Liver (tissue), 9 donors: ENCODE results near the gene GALE. TPM values are rescaled to one million over a fixed set of nuclear protein-coding genes. Genes with fewer than 3 reads are reported as not detected.

Source experiments
- DNase-seq: peaks from one replicate; pipeline ENCODE4 v3.0.0-alpha.2; 2017; ENCODE audit warnings: low spot score
- H3K27ac ChIP-seq, 2 donors: one replicate each; pipeline ENCODE4 v1.7.0; 2013; ENCODE audit warnings: inconsistent platforms in 2 of 2, low read length in 2 of 2, control low read depth in 1 of 2, low read depth in 1 of 2, mild to moderate bottlenecking in 1 of 2
- H3K27me3 ChIP-seq, 4 donors: one replicate each; pipeline versions ENCODE4 v1.6.1 to v1.7.0; 2013; ENCODE audit warnings: low read length in 3 of 4, inconsistent platforms in 1 of 4, mild to moderate bottlenecking in 1 of 4, moderate library complexity in 1 of 4; ENCODE audit not compliant: control insufficient read depth in 4 of 4, insufficient read depth in 4 of 4
- H3K36me3 ChIP-seq, 4 donors: one replicate each; pipeline versions ENCODE4 v1.6.1 to v1.7.0; 2013; ENCODE audit warnings: low read length in 3 of 4, mild to moderate bottlenecking in 3 of 4, low read depth in 1 of 4, moderate library complexity in 1 of 4; ENCODE audit not compliant: control insufficient read depth in 4 of 4, insufficient read depth in 3 of 4
- H3K4me1 ChIP-seq, 4 donors: one replicate each; pipeline versions ENCODE4 v1.6.1 to v1.7.0; 2013; ENCODE audit warnings: low read length in 3 of 4, mild to moderate bottlenecking in 3 of 4, moderate library complexity in 1 of 4; ENCODE audit not compliant: control insufficient read depth in 4 of 4, insufficient read depth in 4 of 4
- H3K4me3 ChIP-seq, 3 donors: one replicate each; pipeline versions ENCODE4 v1.6.1 to v1.7.0; 2013; ENCODE audit warnings: low read length in 3 of 3, control low read depth in 1 of 3, low read depth in 1 of 3, mild to moderate bottlenecking in 1 of 3
- H3K9ac ChIP-seq, 2 donors: one replicate each; pipeline ENCODE4 v1.7.0; 2013; ENCODE audit warnings: low read length in 2 of 2, mild to moderate bottlenecking in 2 of 2, moderate library complexity in 2 of 2, control low read depth in 1 of 2, low read depth in 1 of 2
- H3K9me3 ChIP-seq, 4 donors: one replicate each; pipeline versions ENCODE4 v1.6.1 to v1.7.0; 2013; ENCODE audit warnings: low read length in 3 of 4; ENCODE audit not compliant: control insufficient read depth in 4 of 4
- EGR1 ChIP-seq, 2 donors: IDR thresholded peaks; 2 replicates each; pipeline ENCODE4 v1.6.1; 2016 to 2018; ENCODE audit warnings: antibody characterized with exemption in 2 of 2, low read depth in 2 of 2
- FOXA1 ChIP-seq: IDR thresholded peaks from 2 replicates; pipeline ENCODE4 v1.6.1; 2016; ENCODE audit warnings: antibody characterized with exemption
- FOXA2 ChIP-seq: IDR thresholded peaks from 2 replicates; pipeline ENCODE4 v1.6.1; 2016; ENCODE audit warnings: antibody characterized with exemption
- GABPA ChIP-seq, 2 donors: IDR thresholded peaks in 1 of 2; conservative IDR thresholded peaks in 1 of 2; 2 replicates each; pipeline ENCODE4 v1.6.1; 2016; ENCODE audit warnings: antibody characterized with exemption in 2 of 2, mild to moderate bottlenecking in 1 of 2, moderate library complexity in 1 of 2
- HNF4A ChIP-seq, 2 donors: conservative IDR thresholded peaks; 2 replicates each; pipeline ENCODE4 v1.6.1; 2016; ENCODE audit warnings: antibody characterized with exemption in 2 of 2, mild to moderate bottlenecking in 2 of 2
- HNF4G ChIP-seq: IDR thresholded peaks from 2 replicates; pipeline ENCODE4 v1.6.1; 2016; ENCODE audit warnings: antibody characterized with exemption
- MAX ChIP-seq: IDR thresholded peaks from 2 replicates; pipeline ENCODE4 v1.6.1; 2016; ENCODE audit warnings: antibody characterized with exemption
- NR2F2 ChIP-seq: IDR thresholded peaks from 2 replicates; pipeline ENCODE4 v1.6.1; 2016; ENCODE audit warnings: antibody characterized with exemption
- RAD21 ChIP-seq, 2 donors: IDR thresholded peaks; 2 replicates each; pipeline ENCODE4 v1.6.1; 2016; ENCODE audit warnings: antibody characterized with exemption in 2 of 2, mild to moderate bottlenecking in 2 of 2
- RXRA ChIP-seq, 2 donors: IDR thresholded peaks; 2 replicates each; pipeline ENCODE4 v1.6.1; 2017 to 2018; ENCODE audit warnings: antibody characterized with exemption in 2 of 2, mild to moderate bottlenecking in 1 of 2
- SP1 ChIP-seq: IDR thresholded peaks from 2 replicates; pipeline ENCODE4 v1.6.1; 2018; ENCODE audit warnings: antibody characterized with exemption, mild to moderate bottlenecking
- TAF1 ChIP-seq: conservative IDR thresholded peaks from 2 replicates; pipeline ENCODE4 v1.6.1; 2016; ENCODE audit warnings: antibody characterized with exemption, mild to moderate bottlenecking
- YY1 ChIP-seq: IDR thresholded peaks from 2 replicates; pipeline ENCODE4 v1.6.1; 2016; ENCODE audit warnings: antibody characterized with exemption, mild to moderate bottlenecking
- ZBTB33 ChIP-seq: IDR thresholded peaks from 2 replicates; pipeline ENCODE4 v1.6.1; 2016; ENCODE audit warnings: antibody characterized with exemption
- WGBS: extraction: QIAGEN DNeasy Blood & Tissue Kit; methylation state at CpG from one replicate; pipeline ENCODE4 v1.1.7; 2013; 5-methylcytosine and 5-hydroxymethylcytosine counted together
- polyA plus RNA-seq, 2 donors: library from polyadenylated mRNA; stranded (reverse) in 1 of 2; unstranded in 1 of 2; fragments of 200-250 nt in 1 of 2; fragments of >200 nt in 1 of 2; fragmentation: Nextera tagmentation in 1 of 2; extraction: Ambion mirVana in 1 of 2; gene quantifications; one replicate each; pipeline versions ENCODE4 v1.2.1 to v1.2.3, GENCODE V29; 2013 to 2015
- total RNA-seq, 2 donors: library from RNA; depleted of rRNA; stranded (reverse); fragments of >200 nt; gene quantifications; one replicate each; pipeline ENCODE4 v1.2.3, GENCODE V29; 2014
- TF ChIP-seq, protein P1 (sequence below): IDR thresholded peaks from 2 replicates; pipeline ENCODE4 v1.6.1; 2016; ENCODE audit warnings: antibody characterized with exemption
- TF ChIP-seq, protein P2 (sequence below): fragments of 150-350 bp; IDR thresholded peaks from 2 replicates; pipeline ENCODE4 v1.5.1; 2017; ENCODE audit warnings: improper control_type of control experiment, low read depth, low read length; ENCODE audit not compliant: missing input control
- donor health status: healthy.
- donor health status: healthy.
- donor health status: healthy.
- donor health status: healthy.
- donor health status: healthy.

GALE gene
- total and polyA plus RNA-seq, 4 donors = 22.9 to 43.4 (median 38.7) TPM

- no peak for DNase-seq
- WGBS = 98% methylated on average over 2 of the region's 2 CpGs
- Histone ChIP-seq H3K27me3 (no peaks in the 10 kb centered on the region), H3K4me1 (no peaks in the 10 kb centered on the region), H3K27ac (no peak overlapping the region), H3K9me3 (no peaks in the 10 kb centered on the region), H3K9ac (no peak overlapping the region), H3K4me3 (no peak overlapping the region), H3K36me3 (peaks cover 3 to 25% (median 18%) of the 10 kb centered on the region in 4 donors)
- no peak for TF ChIP-seq MAX
- TF ChIP-seq NR2F2 = no peak
Measured at GRCh38 chr1:23845163-23845562, 44.6 kb upstream of the GALE start.

DNA sequence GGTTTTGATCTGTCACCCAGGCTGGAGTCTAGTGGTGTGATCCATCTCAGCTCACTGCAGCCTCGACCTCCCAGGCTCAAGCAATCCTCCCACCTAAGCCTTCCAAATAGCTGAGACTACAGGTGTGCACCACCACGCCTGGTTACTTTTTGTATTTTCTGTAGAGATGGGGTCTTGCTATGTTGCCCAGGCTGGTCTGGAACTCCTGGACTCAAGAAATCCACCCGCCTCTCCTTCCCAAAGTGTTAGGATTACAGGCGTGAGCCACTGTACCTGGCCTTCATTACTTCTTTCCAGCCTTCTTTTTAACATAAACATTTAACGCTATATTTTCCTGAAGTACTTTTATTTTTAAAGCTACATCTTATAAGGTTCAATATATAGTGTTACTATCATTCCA, 43.1 kb upstream of the GALE start:
- H3K9me3 ChIP-seq = no peaks in the 10 kb centered on the region
- H3K4me3 ChIP-seq = no peak overlapping the region
- 94% methylated on average over 5 of the region's 5 CpGs for WGBS
- H3K27me3 ChIP-seq = no peaks in the 10 kb centered on the region
- TF ChIP-seq TAF1 = no peak
- TF ChIP-seq HNF4A (conservative IDR thresholded peaks at IDR 0.05) = no peak
- TF ChIP-seq, protein P1, sequence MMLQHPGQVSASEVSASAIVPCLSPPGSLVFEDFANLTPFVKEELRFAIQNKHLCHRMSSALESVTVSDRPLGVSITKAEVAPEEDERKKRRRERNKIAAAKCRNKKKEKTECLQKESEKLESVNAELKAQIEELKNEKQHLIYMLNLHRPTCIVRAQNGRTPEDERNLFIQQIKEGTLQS = no peak
- no peak for TF ChIP-seq EGR1 (IDR thresholded peaks at IDR 0.05; ENCODE audit: low read depth in 2 of 2)
- no peak for TF ChIP-seq SP1
- no peak for TF ChIP-seq FOXA1
- no peak for TF ChIP-seq HNF4G
- TF ChIP-seq NR2F2 = no peak
- TF ChIP-seq MAX = no peak
- TF ChIP-seq ZBTB33 = no peak
- TF ChIP-seq FOXA2 = no peak
- no peak for TF ChIP-seq RXRA (IDR thresholded peaks at IDR 0.05)
- no peak for TF ChIP-seq RAD21 (IDR thresholded peaks at IDR 0.05)
- H3K36me3 ChIP-seq = peaks cover 3 to 25% (median 18%) of the 10 kb centered on the region in 4 donors
- no peak for DNase-seq
- peaks cover 0 to 1% (median 0%) of the 10 kb centered on the region in 4 donors for H3K4me1 ChIP-seq
- H3K9ac ChIP-seq = no peak overlapping the region
- H3K27ac ChIP-seq = no peak overlapping the region

DNA sequence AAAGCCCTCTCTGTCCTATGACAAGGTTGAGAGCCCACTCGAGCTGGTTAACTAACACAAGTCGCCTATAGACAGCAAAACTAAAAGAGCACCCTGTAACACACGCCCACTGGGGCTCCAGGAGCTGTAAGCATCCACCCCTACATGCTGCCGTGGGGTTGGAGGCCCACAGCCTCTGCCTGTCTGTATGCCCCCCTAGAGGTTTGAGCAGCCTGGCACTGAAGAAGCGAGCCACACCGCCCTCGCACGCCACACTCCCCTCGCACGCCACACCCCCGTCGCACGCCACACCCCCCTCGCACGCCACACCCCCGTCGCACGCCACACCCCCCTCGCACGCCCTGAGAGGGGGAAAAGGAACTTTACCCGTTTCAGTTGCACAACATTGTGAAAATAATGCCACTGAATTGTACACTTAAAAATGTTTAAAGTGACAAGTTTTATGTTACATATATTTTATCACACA, 37.9 kb upstream of the GALE start:
- DNase-seq = peak; percentile 80
- peak overlapping the region in 1 of 2 donors; percentile 20 for H3K27ac ChIP-seq
- peak overlapping the region in 1 of 2 donors; percentile 76 for H3K9ac ChIP-seq

More for the DNA sequence above, 37.9 kb upstream of the GALE start:
- Histone ChIP-seq H3K4me3 (peak overlapping the region; percentile 25 to 66 (median 59)), H3K9me3 (no peaks in the 10 kb centered on the region), H3K36me3 (no peaks in the 10 kb centered on the region), H3K27me3 (no peaks in the 10 kb centered on the region), H3K4me1 (peaks cover 1 to 8% (median 7%) of the 10 kb centered on the region in 4 donors)
- TF ChIP-seq HNF4A (conservative IDR thresholded peaks at IDR 0.05) (peak; percentile 54 to 76), RAD21 (IDR thresholded peaks at IDR 0.05) (no peak), RXRA (IDR thresholded peaks at IDR 0.05) (peak in 1 of 2 donors; percentile 15), YY1 (no peak), GABPA (IDR thresholded peaks at IDR 0.05 in 1 of 2, conservative IDR thresholded peaks at IDR 0.05 in 1 of 2) (no peak), MAX (peak; percentile 24), SP1 (peak; percentile 62), FOXA1 (no peak), EGR1 (IDR thresholded peaks at IDR 0.05; ENCODE audit: low read depth in 2 of 2) (peak in 1 of 2 donors; percentile 19)
- TF ChIP-seq, protein P2, sequence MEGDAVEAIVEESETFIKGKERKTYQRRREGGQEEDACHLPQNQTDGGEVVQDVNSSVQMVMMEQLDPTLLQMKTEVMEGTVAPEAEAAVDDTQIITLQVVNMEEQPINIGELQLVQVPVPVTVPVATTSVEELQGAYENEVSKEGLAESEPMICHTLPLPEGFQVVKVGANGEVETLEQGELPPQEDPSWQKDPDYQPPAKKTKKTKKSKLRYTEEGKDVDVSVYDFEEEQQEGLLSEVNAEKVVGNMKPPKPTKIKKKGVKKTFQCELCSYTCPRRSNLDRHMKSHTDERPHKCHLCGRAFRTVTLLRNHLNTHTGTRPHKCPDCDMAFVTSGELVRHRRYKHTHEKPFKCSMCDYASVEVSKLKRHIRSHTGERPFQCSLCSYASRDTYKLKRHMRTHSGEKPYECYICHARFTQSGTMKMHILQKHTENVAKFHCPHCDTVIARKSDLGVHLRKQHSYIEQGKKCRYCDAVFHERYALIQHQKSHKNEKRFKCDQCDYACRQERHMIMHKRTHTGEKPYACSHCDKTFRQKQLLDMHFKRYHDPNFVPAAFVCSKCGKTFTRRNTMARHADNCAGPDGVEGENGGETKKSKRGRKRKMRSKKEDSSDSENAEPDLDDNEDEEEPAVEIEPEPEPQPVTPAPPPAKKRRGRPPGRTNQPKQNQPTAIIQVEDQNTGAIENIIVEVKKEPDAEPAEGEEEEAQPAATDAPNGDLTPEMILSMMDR = no peak
- under 1% methylated on average over 21 of the region's 21 CpGs for WGBS
